Fibroblast of lung (primary cell): Measurements from ENCODE around the gene CSK. TPM values are rescaled to one million over a fixed set of nuclear protein-coding genes. Genes with fewer than 3 reads are reported as not detected.
A peak's percentile ranks its signal among the peaks of the same experiment; 100 is the strongest.

ENCODE experiments used
- DNase-seq, 2 donors: peaks; one replicate each; pipeline versions ENCODE4 v3.0.0 to v3.0.0-alpha.2; 2010; ENCODE audit warnings: low read depth in 2 of 2
- H2AFZ ChIP-seq: 2 replicates; pipeline ENCODE4 v1.5.1; 2012; ENCODE audit warnings: low read length, control low read depth, inconsistent platforms
- H3K27ac ChIP-seq: 2 replicates; pipeline ENCODE4 v1.5.1; 2011; ENCODE audit warnings: low read length, control low read depth; ENCODE audit not compliant: insufficient read depth
- H3K27me3 ChIP-seq: 2 replicates; pipeline ENCODE4 v1.5.1; 2011; ENCODE audit warnings: mild to moderate bottlenecking, low read length; ENCODE audit not compliant: control insufficient read depth, insufficient read depth
- H3K36me3 ChIP-seq: 2 replicates; pipeline ENCODE4 v1.5.1; 2011; ENCODE audit warnings: low read length; ENCODE audit not compliant: control insufficient read depth, insufficient read depth
- H3K4me1 ChIP-seq: 2 replicates; pipeline ENCODE4 v1.5.1; 2011; ENCODE audit warnings: low read length; ENCODE audit not compliant: control insufficient read depth, insufficient read depth; ENCODE audit errors: extremely low read depth
- H3K4me2 ChIP-seq: 2 replicates; pipeline ENCODE4 v1.5.1; 2011; ENCODE audit warnings: low read length, control low read depth; ENCODE audit not compliant: insufficient read depth; ENCODE audit errors: extremely low read depth
- H3K4me3 ChIP-seq, 4 experiments: fragments of 200-600 bp in 1 of 4; sonication (generic) in 1 of 4; replicated peaks in 1 of 4; 2 replicates each; pipeline ENCODE4 v1.5.1; 2011 to 2016; ENCODE audit warnings: low read length in 4 of 4, low read depth in 3 of 4, mild to moderate bottlenecking in 3 of 4, control low read depth in 2 of 4, inconsistent platforms in 1 of 4, mixed read lengths in 1 of 4; ENCODE audit not compliant: insufficient read depth in 1 of 4; ENCODE audit errors: control extremely low read depth in 1 of 4
- H3K79me2 ChIP-seq: 2 replicates; pipeline ENCODE4 v1.5.1; 2012; ENCODE audit warnings: mild to moderate bottlenecking, low read length, inconsistent platforms; ENCODE audit not compliant: control insufficient read depth, insufficient read depth
- H3K9ac ChIP-seq: 2 replicates; pipeline ENCODE4 v1.5.1; 2011; ENCODE audit warnings: mild to moderate bottlenecking, low read length, control low read depth; ENCODE audit not compliant: insufficient read depth
- H3K9me3 ChIP-seq: 2 replicates; pipeline ENCODE4 v1.5.1; 2012; ENCODE audit warnings: low read depth, low read length; ENCODE audit not compliant: control insufficient read depth, insufficient read depth
- H4K20me1 ChIP-seq: 2 replicates; pipeline ENCODE4 v1.5.1; 2011; ENCODE audit warnings: low read length; ENCODE audit not compliant: control insufficient read depth, insufficient read depth; ENCODE audit errors: extremely low read depth
- CTCF ChIP-seq, 2 donors: IDR thresholded peaks in 1 of 2; conservative IDR thresholded peaks in 1 of 2; 1 replicate in 1 of 2; 2 replicates in 1 of 2; pipeline ENCODE4 v1.5.1; 2011 to 2012; ENCODE audit warnings: low read length in 2 of 2, control low read depth in 1 of 2, inconsistent platforms in 1 of 2, low read depth in 1 of 2, mild to moderate bottlenecking in 1 of 2
- EZH2 ChIP-seq: IDR thresholded peaks from 2 replicates; pipeline ENCODE4 v1.5.1; 2012; ENCODE audit warnings: low read length, control low read depth, mild to moderate bottlenecking; ENCODE audit errors: missing control alignments
- polyA plus RNA-seq, 2 donors: library from polyadenylated mRNA; depleted of rRNA in 1 of 2; stranded (reverse) in 1 of 2; unstranded in 1 of 2; fragments of >200 nt; gene quantifications; 2 replicates each; pipeline ENCODE4 v1.2.1, GENCODE V29; 2011 to 2012; ENCODE audit warnings: missing spikeins in 1 of 2
- total RNA-seq: library from RNA; depleted of rRNA; stranded (reverse); fragments of >200 nt; gene quantifications from 2 replicates; pipeline ENCODE4 v1.2.1, GENCODE V29; 2014

CSK gene
- total and polyA plus RNA-seq, 2 donors (not counting 1 experiment from before 2014, with no cell fraction given): 21.5 to 22.0 TPM

GRCh38 chr15:74843445-74843828 is 61.6 kb downstream of the CSK start:
- DNase-seq: no peak
- Histone ChIP-seq H3K27ac (peak overlapping the region; percentile 81), H2AFZ (peak overlapping the region; percentile 16), H3K9me3 (no peaks in the 10 kb centered on the region), H3K4me3 (peak overlapping the region; percentile 34 to 59 (median 48)), H3K4me1 (peaks cover 7% of the 10 kb centered on the region), H3K36me3 (peaks cover 7% of the 10 kb centered on the region), H3K79me2 (no peaks in the 10 kb centered on the region), H3K27me3 (no peaks in the 10 kb centered on the region), H3K9ac (peak overlapping the region; percentile 75), H4K20me1 (no peaks in the 10 kb centered on the region), H3K4me2 (peak overlapping the region; percentile 91)
- TF ChIP-seq EZH2 (no peak), CTCF (conservative IDR thresholded peaks at IDR 0.05 in 1 of 2, IDR thresholded peaks at IDR 0.05 in 1 of 2; ENCODE audit: low read depth in 1 of 2, low read length in 2 of 2) (no peak)

DNA sequence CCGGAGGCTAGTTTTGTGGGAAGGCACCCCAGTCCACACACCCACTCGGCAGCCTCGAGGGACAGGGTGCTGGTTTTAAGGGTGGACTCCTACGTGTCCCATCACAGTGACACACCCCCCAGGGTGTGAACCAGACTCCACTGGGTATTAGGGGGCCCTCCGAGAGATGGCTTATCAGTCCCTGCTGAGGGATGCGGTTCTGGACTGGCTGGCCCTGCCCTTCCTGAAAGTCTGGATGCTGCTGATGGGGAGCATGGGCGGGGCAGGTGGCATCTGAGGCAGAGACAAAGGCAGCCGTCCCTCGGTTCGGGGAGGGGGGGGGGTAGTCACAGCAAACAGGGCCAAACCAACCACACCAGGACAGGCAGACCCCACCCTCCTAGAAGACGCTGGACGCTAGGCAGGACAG is 62.0 kb downstream of the CSK start:
- no peaks in the 10 kb centered on the region for H3K79me2 ChIP-seq
- TF ChIP-seq CTCF (conservative IDR thresholded peaks at IDR 0.05 in 1 of 2, IDR thresholded peaks at IDR 0.05 in 1 of 2; ENCODE audit: low read depth in 1 of 2, low read length in 2 of 2) (no peak), EZH2 (no peak)
- H3K4me3 ChIP-seq: peak overlapping the region in 2 of 4 experiments; percentile 55 to 59
- peak overlapping the region; percentile 81 for H3K27ac ChIP-seq
- no peaks in the 10 kb centered on the region for H4K20me1 ChIP-seq
- peaks cover 7% of the 10 kb centered on the region for H3K4me1 ChIP-seq
- peak overlapping the region; percentile 75 for H3K9ac ChIP-seq
- H3K36me3 ChIP-seq: peaks cover 9% of the 10 kb centered on the region
- peak overlapping the region; percentile 91 for H3K4me2 ChIP-seq
- H3K9me3 ChIP-seq: no peaks in the 10 kb centered on the region
- DNase-seq: no peak
- no peak overlapping the region for H2AFZ ChIP-seq
- H3K27me3 ChIP-seq: no peaks in the 10 kb centered on the region

- TF ChIP-seq CTCF (conservative IDR thresholded peaks at IDR 0.05 in 1 of 2, IDR thresholded peaks at IDR 0.05 in 1 of 2; ENCODE audit: low read depth in 1 of 2, low read length in 2 of 2) (no peak), EZH2 (no peak)
- H3K4me1 ChIP-seq: peaks cover 7% of the 10 kb centered on the region
- peaks cover 9% of the 10 kb centered on the region for H3K36me3 ChIP-seq
- H3K79me2 ChIP-seq: no peaks in the 10 kb centered on the region
- no peak overlapping the region for H3K4me2 ChIP-seq
- DNase-seq: no peak
- no peaks in the 10 kb centered on the region for H3K27me3 ChIP-seq
- H4K20me1 ChIP-seq: no peaks in the 10 kb centered on the region
- H3K9me3 ChIP-seq: no peaks in the 10 kb centered on the region
- H3K27ac ChIP-seq: no peak overlapping the region
- no peak overlapping the region for H3K4me3 ChIP-seq
- H3K9ac ChIP-seq: no peak overlapping the region
- H2AFZ ChIP-seq: no peak overlapping the region
These were observed 62.7 kb downstream of the CSK start for GRCh38 chr15:74844319-74845207.
